IPS DF 6.9 (cell line): ENCODE results near the gene FEN1.

Experiments
- DNase-seq: peaks from one replicate; pipeline ENCODE4 v3.0.0-alpha.2; 2013; ENCODE audit warnings: low read depth, low spot score
- H3K27ac ChIP-seq: one replicate; pipeline ENCODE4 v1.5.1; 2013; ENCODE audit warnings: low read length, control low read depth
- H3K27me3 ChIP-seq: 2 replicates; pipeline ENCODE4 v1.6.1; 2013; ENCODE audit warnings: mild to moderate bottlenecking, low read length; ENCODE audit not compliant: control insufficient read depth, insufficient read depth
- H3K36me3 ChIP-seq: 2 replicates; pipeline ENCODE4 v1.6.1; 2013; ENCODE audit warnings: low read length; ENCODE audit not compliant: control insufficient read depth, insufficient read depth
- H3K4me1 ChIP-seq: 2 replicates; pipeline ENCODE4 v1.6.1; 2013; ENCODE audit warnings: low read length; ENCODE audit not compliant: control insufficient read depth, insufficient read depth
- H3K4me3 ChIP-seq: 2 replicates; pipeline ENCODE4 v1.5.1; 2013; ENCODE audit warnings: mild to moderate bottlenecking, low read length
- H3K9me3 ChIP-seq: 2 replicates; pipeline ENCODE4 v1.6.1; 2013; ENCODE audit warnings: low read length, inconsistent platforms; ENCODE audit not compliant: control insufficient read depth, insufficient read depth
- WGBS: extraction: QIAGEN DNeasy Blood & Tissue Kit; methylation state at CpG from one replicate; pipeline ENCODE4 v1.1.7; 2013; ENCODE audit warnings: mixed read lengths, missing lambda C conversion rate; ENCODE audit not compliant: insufficient read length, insufficient coverage; 5-methylcytosine and 5-hydroxymethylcytosine counted together

FEN1 gene

GRCh38 chr11:61760946-61761345 lies 31.8 kb upstream of the FEN1 start:
- H3K27me3 ChIP-seq, result no peaks in the 10 kb centered on the region
- H3K36me3 ChIP-seq, result no peaks in the 10 kb centered on the region
- no CpG with 5 or more reads among the region's 13 CpGs for WGBS
- DNase-seq, result no peak
- H3K27ac ChIP-seq, result no peak overlapping the region
- H3K9me3 ChIP-seq, result no peaks in the 10 kb centered on the region
- no peak overlapping the region for H3K4me3 ChIP-seq
- H3K4me1 ChIP-seq, result peaks cover 6% of the 10 kb centered on the region; the same call in 1 of the 2 replicates

- Histone ChIP-seq H3K4me1 (peaks cover 3% of the 10 kb centered on the region; the same call in 1 of the 2 replicates), H3K27me3 (no peaks in the 10 kb centered on the region), H3K4me3 (no peak overlapping the region), H3K9me3 (no peaks in the 10 kb centered on the region), H3K27ac (no peak overlapping the region), H3K36me3 (no peaks in the 10 kb centered on the region; the same call in 1 of the 2 replicates)
- DNase-seq, result no peak
- WGBS, result no CpG with 5 or more reads among the region's 11 CpGs
Measured at GRCh38 chr11:61761440-61762222, 31.1 kb upstream of the FEN1 start.

GRCh38 chr11:61762223-61762615 lies 30.5 kb upstream of the FEN1 start:
- Histone ChIP-seq H3K36me3 (no peaks in the 10 kb centered on the region; the same call in 1 of the 2 replicates), H3K4me3 (no peak overlapping the region), H3K4me1 (peaks cover 3% of the 10 kb centered on the region; the same call in 1 of the 2 replicates), H3K27ac (no peak overlapping the region), H3K9me3 (no peaks in the 10 kb centered on the region), H3K27me3 (no peaks in the 10 kb centered on the region)
- no peak for DNase-seq
- no CpG with 5 or more reads among the region's 10 CpGs for WGBS

GRCh38 chr11:61762798-61763197 lies 29.9 kb upstream of the FEN1 start:
- H3K36me3 ChIP-seq, result no peaks in the 10 kb centered on the region; the same call in 1 of the 2 replicates
- DNase-seq, result no peak
- no peaks in the 10 kb centered on the region for H3K27me3 ChIP-seq
- WGBS, result no CpG with 5 or more reads among the region's 15 CpGs
- peaks cover 3% of the 10 kb centered on the region; the same call in 1 of the 2 replicates for H3K4me1 ChIP-seq
- no peak overlapping the region for H3K4me3 ChIP-seq
- no peak overlapping the region for H3K27ac ChIP-seq
- no peaks in the 10 kb centered on the region for H3K9me3 ChIP-seq

GRCh38 chr11:61763930-61764605 lies 28.6 kb upstream of the FEN1 start:
- Histone ChIP-seq H3K4me3 (no peak overlapping the region), H3K4me1 (peaks cover 3% of the 10 kb centered on the region; the same call in 1 of the 2 replicates), H3K27me3 (no peaks in the 10 kb centered on the region), H3K36me3 (no peaks in the 10 kb centered on the region; the same call in 1 of the 2 replicates), H3K27ac (no peak overlapping the region), H3K9me3 (no peaks in the 10 kb centered on the region)
- WGBS, result no CpG with 5 or more reads among the region's 23 CpGs
- DNase-seq, result no peak

GRCh38 chr11:61764606-61765260 lies 28.0 kb upstream of the FEN1 start:
- H3K27me3 ChIP-seq, result no peaks in the 10 kb centered on the region
- no CpG with 5 or more reads among the region's 22 CpGs for WGBS
- no peak for DNase-seq
- H3K36me3 ChIP-seq, result no peaks in the 10 kb centered on the region; the same call in 1 of the 2 replicates
- H3K4me3 ChIP-seq, result no peak overlapping the region
- peaks cover 5% of the 10 kb centered on the region; the same call in 1 of the 2 replicates for H3K4me1 ChIP-seq
- H3K9me3 ChIP-seq, result no peaks in the 10 kb centered on the region
- H3K27ac ChIP-seq, result no peak overlapping the region

GRCh38 chr11:61765550-61766253 lies 27.0 kb upstream of the FEN1 start:
- Histone ChIP-seq H3K4me3 (no peak overlapping the region), H3K27me3 (no peaks in the 10 kb centered on the region), H3K9me3 (no peaks in the 10 kb centered on the region), H3K27ac (no peak overlapping the region), H3K4me1 (peaks cover 7% of the 10 kb centered on the region; the same call in 1 of the 2 replicates), H3K36me3 (no peaks in the 10 kb centered on the region; the same call in 1 of the 2 replicates)
- WGBS, result no CpG with 5 or more reads among the region's 26 CpGs
- DNase-seq, result no peak

- H3K4me1 ChIP-seq, result peaks cover 7% of the 10 kb centered on the region; the same call in 1 of the 2 replicates
- H3K36me3 ChIP-seq, result no peaks in the 10 kb centered on the region; the same call in 1 of the 2 replicates
- no peak for DNase-seq
- H3K27ac ChIP-seq, result no peak overlapping the region
- no peak overlapping the region for H3K4me3 ChIP-seq
- H3K27me3 ChIP-seq, result no peaks in the 10 kb centered on the region
- no peaks in the 10 kb centered on the region for H3K9me3 ChIP-seq
- WGBS, result no CpG with 5 or more reads among the region's 13 CpGs
Measured at GRCh38 chr11:61766353-61766841, 26.3 kb upstream of the FEN1 start.

GRCh38 chr11:61768376-61769076 lies 24.2 kb upstream of the FEN1 start:
- Histone ChIP-seq H3K27me3 (no peaks in the 10 kb centered on the region), H3K27ac (no peak overlapping the region), H3K9me3 (no peaks in the 10 kb centered on the region), H3K4me3 (no peak overlapping the region), H3K36me3 (no peaks in the 10 kb centered on the region; the same call in 1 of the 2 replicates), H3K4me1 (peaks cover 9% of the 10 kb centered on the region; the same call in 1 of the 2 replicates)
- WGBS, result no CpG with 5 or more reads among the region's 11 CpGs
- no peak for DNase-seq
